Parathyroid adenoma (tissue), 2 donors: ENCODE measurements around the gene ZFYVE19.

Experiments
- H2AFZ ChIP-seq: fragments of 300-600 bp; sonication (generic); one replicate; pipeline ENCODE4 v1.7.0; 2017; ENCODE audit warnings: antibody characterized with exemption, mild to moderate bottlenecking
- H3K27ac ChIP-seq: fragments of 300-600 bp; sonication (generic); one replicate; pipeline ENCODE4 v1.7.0; 2017
- H3K27me3 ChIP-seq: fragments of 300-600 bp; sonication (generic); one replicate; pipeline ENCODE4 v1.7.0; 2017; ENCODE audit warnings: low read length; ENCODE audit not compliant: control insufficient read depth, insufficient read depth
- H3K36me3 ChIP-seq: fragments of 300-600 bp; sonication (generic); one replicate; pipeline ENCODE4 v1.7.0; 2017; ENCODE audit warnings: low read length; ENCODE audit not compliant: control insufficient read depth, insufficient read depth
- H3K4me1 ChIP-seq: fragments of 300-600 bp; sonication (generic); one replicate; pipeline ENCODE4 v1.7.0; 2017; ENCODE audit warnings: control low read depth
- H3K4me2 ChIP-seq: fragments of 300-600 bp; sonication (generic); one replicate; pipeline ENCODE4 v1.7.0; 2017; ENCODE audit warnings: low read length
- H3K4me3 ChIP-seq: fragments of 300-600 bp; sonication (generic); one replicate; pipeline ENCODE4 v1.7.0; 2017; ENCODE audit warnings: low read depth, low read length
- H3K79me2 ChIP-seq: fragments of 300-600 bp; sonication (generic); one replicate; pipeline ENCODE4 v1.7.0; 2017; ENCODE audit warnings: control low read depth
- H3K9ac ChIP-seq: fragments of 300-600 bp; sonication (generic); one replicate; pipeline ENCODE4 v1.7.0; 2017; ENCODE audit warnings: mild to moderate bottlenecking
- H3K9me3 ChIP-seq: fragments of 300-600 bp; sonication (generic); one replicate; pipeline ENCODE4 v1.7.0; 2017; ENCODE audit warnings: low read length; ENCODE audit not compliant: control insufficient read depth
- CTCF ChIP-seq: fragments of 300-600 bp; sonication (generic); IDR thresholded peaks from one replicate; pipeline ENCODE4 v1.7.0; 2017; ENCODE audit warnings: antibody characterized with exemption, mild to moderate bottlenecking
- donor health status: primary hyperparathyroidism.

ZFYVE19 gene

GRCh38 chr15:40787344-40787841, 19.5 kb upstream of the ZFYVE19 start:
- no peak for TF ChIP-seq CTCF
- Histone ChIP-seq H3K27me3 (no peaks in the 10 kb centered on the region), H3K4me2 (peak overlapping the region; percentile 43), H3K4me1 (peaks cover 20% of the 10 kb centered on the region), H3K79me2 (peaks cover 10% of the 10 kb centered on the region), H2AFZ (no peak overlapping the region), H3K9me3 (no peaks in the 10 kb centered on the region), H3K27ac (peak overlapping the region; percentile 91), H3K36me3 (no peaks in the 10 kb centered on the region), H3K4me3 (peak overlapping the region; percentile 41), H3K9ac (no peak overlapping the region)

DNA sequence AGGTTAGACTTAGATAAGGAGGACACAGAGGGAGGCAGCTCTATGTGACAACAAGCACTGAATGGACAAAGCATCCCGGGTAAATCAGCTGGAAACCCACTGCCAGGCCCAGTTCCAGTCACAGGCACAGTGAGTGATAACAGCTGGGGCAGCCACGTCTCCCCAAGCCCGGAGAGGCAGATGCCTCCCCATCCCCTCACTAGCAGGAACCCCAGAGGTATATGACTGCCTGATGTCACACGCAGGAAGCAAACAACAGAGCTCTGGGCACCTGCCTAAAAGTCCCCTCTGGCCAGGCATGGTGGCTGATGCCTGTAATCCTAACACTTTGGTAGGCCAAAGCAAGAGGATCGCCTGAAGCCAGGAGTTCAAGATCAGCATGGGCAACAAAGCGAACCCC, 18.9 kb upstream of the ZFYVE19 start:
- peak overlapping the region; percentile 91 for H3K27ac ChIP-seq
- no peak overlapping the region for H3K9ac ChIP-seq

GRCh38 chr15:40789119-40789518, 17.8 kb upstream of the ZFYVE19 start:
- Histone ChIP-seq H3K9ac (no peak overlapping the region), H2AFZ (no peak overlapping the region), H3K4me1 (peaks cover 23% of the 10 kb centered on the region), H3K27me3 (no peaks in the 10 kb centered on the region), H3K9me3 (no peaks in the 10 kb centered on the region), H3K36me3 (no peaks in the 10 kb centered on the region), H3K4me2 (no peak overlapping the region), H3K27ac (peak overlapping the region; percentile 51), H3K4me3 (no peak overlapping the region), H3K79me2 (peaks cover 12% of the 10 kb centered on the region)
- no peak for TF ChIP-seq CTCF

More for the DNA sequence above, 18.9 kb upstream of the ZFYVE19 start:
- Histone ChIP-seq H3K9me3 (no peaks in the 10 kb centered on the region), H3K36me3 (no peaks in the 10 kb centered on the region), H3K4me1 (peaks cover 20% of the 10 kb centered on the region), H3K79me2 (peaks cover 10% of the 10 kb centered on the region), H3K4me2 (peak overlapping the region; percentile 43), H3K27me3 (no peaks in the 10 kb centered on the region), H2AFZ (no peak overlapping the region), H3K4me3 (peak overlapping the region; percentile 41)
- no peak for TF ChIP-seq CTCF

- H3K9ac ChIP-seq, result no peak overlapping the region
- no peak overlapping the region for H3K4me3 ChIP-seq
- H3K27ac ChIP-seq, result no peak overlapping the region
- H3K27me3 ChIP-seq, result no peaks in the 10 kb centered on the region
- TF ChIP-seq CTCF, result no peak
- H3K79me2 ChIP-seq, result peaks cover 14% of the 10 kb centered on the region
- H3K9me3 ChIP-seq, result no peaks in the 10 kb centered on the region
- H3K4me2 ChIP-seq, result no peak overlapping the region
- peaks cover 23% of the 10 kb centered on the region for H3K4me1 ChIP-seq
- no peak overlapping the region for H2AFZ ChIP-seq
- H3K36me3 ChIP-seq, result no peaks in the 10 kb centered on the region
These were observed 16.9 kb upstream of the ZFYVE19 start for GRCh38 chr15:40789999-40790398.

GRCh38 chr15:40790718-40791117, 16.2 kb upstream of the ZFYVE19 start:
- Histone ChIP-seq H3K4me3 (no peak overlapping the region), H3K4me2 (no peak overlapping the region), H3K9me3 (no peaks in the 10 kb centered on the region), H3K4me1 (peaks cover 19% of the 10 kb centered on the region), H3K36me3 (no peaks in the 10 kb centered on the region), H3K27me3 (no peaks in the 10 kb centered on the region), H3K9ac (no peak overlapping the region), H3K27ac (no peak overlapping the region), H2AFZ (no peak overlapping the region), H3K79me2 (peaks cover 16% of the 10 kb centered on the region)
- no peak for TF ChIP-seq CTCF
